NCI-H526 (cell line): ENCODE results near the gene CMTM3.
"Not testable (repeated sequence)": the region's sequence is repeated elsewhere in the genome, so short reads cannot be mapped to it uniquely, and the experiment has no call there.

ENCODE experiments used
- DNase-seq, 2 experiments: peaks; one replicate each; lab custom pipeline; 2025; lab: John Stamatoyannopoulos, UW

CMTM3 gene

DNA sequence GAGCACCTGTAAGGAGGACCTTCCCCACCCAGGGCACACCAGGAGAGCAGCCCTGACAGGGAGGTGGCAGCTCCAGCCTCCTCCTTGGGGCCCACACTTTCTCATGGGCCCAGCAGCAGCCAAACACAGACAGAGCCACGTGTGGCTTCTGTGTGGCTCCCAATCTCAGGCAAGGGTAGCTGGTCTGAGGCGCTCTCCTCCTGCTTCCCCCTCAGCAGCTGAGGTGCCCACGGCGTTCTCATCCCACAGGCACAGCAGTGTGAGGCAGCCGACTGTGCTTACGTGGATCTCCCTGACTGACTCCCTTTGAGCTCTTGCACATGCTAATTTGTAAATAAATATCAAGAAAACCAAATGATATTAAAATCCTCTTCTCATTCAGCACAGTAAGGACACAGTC is 30.9 kb downstream of the CMTM3 start:
- DNase-seq: peak in 1 of 2 experiments; percentile 6

DNA sequence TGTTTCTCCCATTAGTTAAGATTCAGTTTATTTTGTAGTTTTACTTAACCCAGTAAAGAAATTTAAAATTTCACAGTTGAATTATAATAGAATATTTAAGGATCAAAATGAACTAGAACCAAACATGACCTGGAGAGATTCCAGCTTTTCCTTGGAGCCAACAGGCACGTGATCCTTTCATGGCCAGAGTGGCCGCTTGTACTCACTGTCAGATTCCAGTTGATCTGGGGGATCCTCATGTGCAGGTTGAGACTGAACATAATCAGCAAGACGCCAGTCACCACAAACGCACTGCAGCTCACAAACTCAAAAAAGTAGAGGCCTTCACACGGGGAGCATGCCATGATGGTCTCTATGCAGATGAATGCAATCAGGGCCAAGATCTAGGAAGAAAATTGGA is 31.7 kb downstream of the CMTM3 start:
- no peak for DNase-seq

DNA sequence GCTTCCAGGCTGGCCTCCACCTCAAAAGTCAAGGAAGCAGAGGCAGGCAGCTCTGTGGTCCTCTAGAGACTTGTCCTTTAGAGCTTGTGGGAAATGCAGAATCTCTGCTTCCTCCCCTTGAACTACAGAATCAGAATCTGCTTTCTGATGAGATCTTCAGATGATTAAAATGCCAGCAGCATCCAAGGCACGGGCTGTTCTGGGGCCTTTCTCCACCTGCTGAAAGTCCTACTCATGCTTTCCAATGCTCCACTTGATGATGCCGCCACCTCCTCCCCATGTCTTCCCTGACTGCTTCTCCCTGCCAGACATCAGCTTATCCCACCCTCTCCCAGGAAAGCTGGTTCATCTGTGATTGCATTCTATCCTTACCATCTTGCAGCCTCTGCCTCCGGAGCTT is 33.3 kb downstream of the CMTM3 start:
- no peak for DNase-seq

DNA sequence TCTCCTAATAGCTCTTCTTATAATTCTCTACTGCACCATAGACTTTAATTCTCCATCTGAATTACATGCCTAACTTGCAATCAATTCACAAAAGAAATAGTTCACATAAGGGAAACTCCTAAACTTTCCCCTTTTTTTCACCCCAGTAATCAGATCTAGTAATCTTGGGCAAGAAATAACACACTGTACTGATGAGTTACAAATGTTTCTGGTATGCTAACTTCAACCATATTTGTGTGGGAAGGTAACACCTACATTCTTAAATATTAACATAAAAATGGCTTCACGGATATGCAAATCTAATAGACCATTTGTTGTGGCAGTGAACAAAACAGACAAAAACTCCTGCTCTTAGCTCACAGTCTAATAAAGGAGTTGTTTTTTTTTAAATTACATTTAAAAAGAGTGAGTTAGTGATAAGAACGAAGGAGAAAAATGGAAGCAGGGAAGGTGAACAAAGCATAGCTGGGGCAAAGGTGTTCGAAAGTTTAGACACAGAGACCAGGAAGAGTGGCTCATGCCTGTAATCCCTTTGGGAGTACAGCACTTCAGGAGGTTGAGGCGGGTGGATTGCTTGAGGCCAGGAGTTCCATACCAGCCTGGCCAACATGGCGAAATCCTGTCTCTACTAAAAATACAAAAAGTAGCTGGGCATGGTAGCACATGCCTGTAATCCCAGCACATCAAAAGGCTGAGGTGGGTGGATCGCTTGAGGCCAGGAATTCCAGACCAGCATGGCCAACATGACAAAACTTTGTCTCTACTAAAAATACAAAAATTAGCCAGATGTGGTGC is 34.8 kb downstream of the CMTM3 start:
- no peak for DNase-seq

DNA sequence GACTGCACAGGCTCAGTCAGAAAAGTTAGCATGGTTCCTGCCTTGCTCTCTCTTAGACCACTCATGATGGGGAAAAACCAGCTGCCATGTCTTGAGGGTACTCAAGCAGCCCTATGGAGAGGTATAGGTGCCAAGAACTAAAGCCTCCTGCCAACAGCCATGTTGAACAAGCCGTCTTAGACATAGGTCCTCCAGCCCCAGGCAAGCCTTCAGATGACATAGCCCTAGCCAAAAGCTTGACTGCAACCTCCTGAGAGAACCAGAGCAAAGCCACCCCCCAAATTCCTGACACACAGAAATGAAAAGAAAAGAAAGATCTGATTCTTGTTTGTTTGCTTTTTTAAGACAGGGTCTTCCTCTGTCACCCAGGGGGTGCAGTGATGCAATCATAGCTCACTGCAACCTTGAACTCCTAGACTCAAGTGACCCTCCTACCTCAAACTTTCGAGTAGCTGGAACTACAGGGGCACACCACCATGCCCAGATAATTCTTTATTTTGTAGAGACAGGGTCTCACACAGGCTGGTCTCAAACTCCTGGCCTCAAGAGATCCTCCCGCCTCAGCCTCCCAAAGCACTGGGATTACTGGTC is 36.3 kb downstream of the CMTM3 start:
- no peak for DNase-seq

DNA sequence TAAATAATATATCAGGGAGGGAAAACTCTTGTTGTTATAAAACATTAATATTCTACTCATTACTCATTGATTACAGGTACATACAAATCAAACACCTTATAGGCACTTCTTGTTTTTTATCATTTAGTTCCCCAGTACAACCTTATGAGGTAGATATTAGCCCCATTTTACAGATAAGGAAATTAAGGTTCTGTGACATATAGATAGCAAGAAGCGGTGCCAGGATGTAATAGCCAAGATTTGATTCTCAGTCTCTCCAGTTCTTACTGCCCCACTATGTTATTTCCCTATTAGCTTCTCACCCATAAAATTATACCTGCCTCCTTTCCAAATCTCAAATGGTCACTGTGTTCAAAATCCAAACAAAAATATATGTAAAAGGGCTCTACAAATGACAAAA is 36.9 kb downstream of the CMTM3 start:
- no peak for DNase-seq

DNA sequence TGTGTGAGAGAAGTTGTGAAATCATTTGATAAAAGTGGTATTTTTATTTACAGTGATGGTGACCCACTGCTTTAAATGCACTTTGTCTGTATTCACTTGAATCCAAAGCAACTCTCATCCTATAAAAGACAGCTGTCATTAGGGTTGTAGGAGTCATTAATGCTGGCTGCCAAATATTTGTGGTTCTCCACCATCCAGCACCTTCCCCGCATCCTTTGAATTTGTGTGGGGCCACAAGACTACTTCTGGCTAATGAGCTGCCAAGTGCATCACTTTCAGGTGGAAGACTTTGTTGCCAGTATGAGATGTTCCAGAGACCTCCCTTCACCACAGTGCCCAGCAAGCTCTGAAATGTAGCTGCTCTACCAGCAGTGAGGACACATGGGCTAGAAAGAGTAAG is 43.4 kb downstream of the CMTM3 start:
- DNase-seq: no peak

DNA sequence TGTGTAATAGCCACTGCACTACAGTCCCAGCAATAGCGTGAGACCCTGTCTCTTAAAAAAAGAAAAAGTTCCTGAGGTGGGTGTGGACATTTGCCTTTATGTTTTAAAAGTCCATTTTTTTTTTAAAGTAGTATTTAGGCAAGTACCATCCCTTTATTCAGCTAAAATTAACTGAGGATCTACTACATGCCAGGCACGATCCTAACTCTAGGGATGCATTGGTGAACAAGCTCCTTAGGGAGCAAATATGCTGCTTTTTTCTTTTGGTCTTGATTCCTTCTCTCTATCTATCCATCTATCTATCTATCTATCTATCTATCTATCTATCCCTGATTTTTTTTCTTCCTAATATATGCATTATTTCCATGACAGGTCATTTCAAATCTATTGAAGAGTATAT is 44.7 kb downstream of the CMTM3 start:
- no peak for DNase-seq

DNA sequence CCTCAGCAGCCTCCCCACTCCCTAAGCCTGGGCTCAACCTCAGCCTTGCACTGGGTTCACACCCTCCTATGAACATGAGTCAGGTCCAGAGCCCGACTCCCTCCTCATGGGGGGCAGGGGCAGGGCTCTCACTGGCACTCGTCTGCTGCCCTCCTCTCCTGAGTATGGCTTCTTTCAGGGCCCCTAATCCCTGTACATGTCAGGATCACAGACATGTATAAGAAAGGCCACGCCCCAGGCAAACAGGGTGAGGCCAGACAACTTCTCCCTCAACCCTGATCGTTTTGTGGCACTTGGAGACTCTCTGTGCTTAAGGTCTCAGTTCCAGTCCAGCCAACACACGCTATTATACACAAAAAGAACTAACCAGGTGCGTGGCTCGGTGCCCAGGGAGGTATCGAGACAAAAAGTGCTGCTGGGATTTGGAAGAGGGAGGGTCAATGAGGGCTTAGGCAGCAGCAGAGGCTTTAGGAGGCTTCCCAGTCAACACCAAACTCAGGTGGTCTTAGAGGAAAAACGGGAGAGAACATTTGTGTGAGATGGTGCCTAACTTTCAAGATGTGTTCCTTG is 45.2 kb downstream of the CMTM3 start:
- DNase-seq: no peak

DNA sequence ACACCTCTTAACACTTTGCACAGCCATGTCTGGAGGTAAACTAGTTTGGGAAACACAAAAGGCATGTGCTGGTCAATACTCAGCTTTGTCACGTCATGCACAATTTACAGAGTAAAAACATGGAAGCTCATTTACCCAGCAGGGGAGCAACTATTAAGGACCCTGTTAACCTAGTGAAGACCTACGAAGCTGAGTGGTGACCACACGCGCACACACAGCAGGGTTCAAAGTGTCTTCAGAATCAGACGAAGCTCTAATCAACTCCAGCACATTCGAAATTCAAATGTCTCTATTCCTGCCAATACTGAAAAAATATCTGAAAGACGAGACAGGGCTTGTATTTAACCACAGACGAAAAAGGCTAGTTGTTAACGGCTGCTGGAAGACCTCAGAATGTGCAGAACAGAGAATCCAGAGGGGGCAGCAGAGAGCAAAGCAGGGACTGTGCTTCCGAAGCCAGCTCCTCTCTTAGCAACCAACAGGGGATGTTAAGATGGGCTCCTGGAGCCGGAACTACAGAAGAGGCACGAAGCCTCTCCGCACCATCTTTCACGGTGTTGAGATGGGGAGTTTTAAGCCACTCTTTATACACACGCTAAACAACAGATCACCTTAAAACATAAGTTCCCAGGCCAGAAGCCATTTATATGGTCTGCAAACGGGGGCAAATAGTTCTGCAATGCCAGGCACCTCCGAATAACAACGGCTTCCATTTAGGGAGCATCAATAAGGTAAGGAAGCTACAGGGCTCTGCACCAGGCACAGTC is 46.4 kb downstream of the CMTM3 start:
- DNase-seq: peak; percentile 45 to 83

DNA sequence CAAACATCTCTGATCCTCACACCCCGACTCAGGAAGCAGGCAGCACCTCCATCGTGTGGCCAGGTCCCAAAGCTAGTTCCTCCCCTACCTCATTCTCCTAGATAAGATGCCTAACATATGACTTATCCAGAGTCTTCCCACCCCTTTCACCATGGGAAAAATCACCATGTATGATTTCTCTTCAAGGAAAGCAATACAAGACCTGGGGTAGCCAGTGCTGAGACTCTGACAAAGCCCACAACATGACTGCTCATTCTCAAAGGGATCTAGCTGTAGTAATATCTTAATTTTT is 46.9 kb downstream of the CMTM3 start:
- no peak for DNase-seq

DNA sequence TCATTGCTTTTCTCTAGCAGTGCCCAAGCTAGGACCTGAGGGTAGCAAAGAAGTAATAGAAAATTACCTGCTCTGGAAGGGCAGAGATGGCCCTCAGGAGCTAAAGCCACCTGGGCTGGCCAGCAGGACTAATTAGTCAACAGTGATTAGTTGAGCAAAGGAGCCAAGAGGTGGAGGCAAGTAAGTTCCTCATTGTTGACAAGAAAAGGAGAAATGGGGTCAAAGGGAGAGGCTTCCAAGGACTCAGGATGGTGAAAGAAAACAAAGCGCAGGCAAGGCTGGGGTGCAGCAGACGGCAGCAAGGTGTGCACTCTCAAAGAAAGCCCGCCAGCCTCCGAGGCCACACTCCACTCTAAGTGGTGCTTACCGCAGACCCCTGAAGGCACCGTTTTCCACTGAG is 47.5 kb downstream of the CMTM3 start:
- DNase-seq: no peak

DNA sequence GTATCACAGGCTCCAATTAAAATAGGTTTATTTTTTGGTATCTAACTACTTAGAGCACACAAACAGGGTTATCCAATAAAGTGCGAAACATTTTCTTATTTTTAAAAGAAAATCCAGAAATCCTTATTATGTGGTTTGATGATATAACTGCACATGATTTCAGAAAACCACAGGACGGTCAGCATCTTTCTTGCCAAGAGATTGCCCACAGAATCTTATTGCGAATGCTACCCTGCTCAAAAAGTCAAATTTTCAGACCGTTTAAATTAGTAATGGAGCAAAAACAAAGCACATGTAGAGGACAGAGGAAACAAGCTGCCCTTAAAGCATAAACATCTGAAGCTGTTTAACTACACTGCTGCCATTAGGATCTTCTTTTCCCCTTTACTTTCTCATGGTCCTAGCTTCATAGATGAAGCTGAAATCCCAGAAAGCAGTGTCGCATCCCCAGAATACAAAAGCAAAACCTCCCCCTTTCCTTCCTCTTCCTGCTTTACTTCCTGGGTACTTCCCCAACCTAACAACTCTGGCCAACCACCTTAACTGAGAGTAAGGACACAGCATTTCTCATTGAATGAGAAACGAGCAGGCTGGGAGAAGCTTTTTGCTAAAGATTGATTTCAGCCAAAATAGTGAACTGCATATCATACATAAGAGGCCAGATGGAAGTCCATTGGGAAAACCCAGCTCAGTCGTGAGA is 48.3 kb downstream of the CMTM3 start:
- DNase-seq: no peak

DNA sequence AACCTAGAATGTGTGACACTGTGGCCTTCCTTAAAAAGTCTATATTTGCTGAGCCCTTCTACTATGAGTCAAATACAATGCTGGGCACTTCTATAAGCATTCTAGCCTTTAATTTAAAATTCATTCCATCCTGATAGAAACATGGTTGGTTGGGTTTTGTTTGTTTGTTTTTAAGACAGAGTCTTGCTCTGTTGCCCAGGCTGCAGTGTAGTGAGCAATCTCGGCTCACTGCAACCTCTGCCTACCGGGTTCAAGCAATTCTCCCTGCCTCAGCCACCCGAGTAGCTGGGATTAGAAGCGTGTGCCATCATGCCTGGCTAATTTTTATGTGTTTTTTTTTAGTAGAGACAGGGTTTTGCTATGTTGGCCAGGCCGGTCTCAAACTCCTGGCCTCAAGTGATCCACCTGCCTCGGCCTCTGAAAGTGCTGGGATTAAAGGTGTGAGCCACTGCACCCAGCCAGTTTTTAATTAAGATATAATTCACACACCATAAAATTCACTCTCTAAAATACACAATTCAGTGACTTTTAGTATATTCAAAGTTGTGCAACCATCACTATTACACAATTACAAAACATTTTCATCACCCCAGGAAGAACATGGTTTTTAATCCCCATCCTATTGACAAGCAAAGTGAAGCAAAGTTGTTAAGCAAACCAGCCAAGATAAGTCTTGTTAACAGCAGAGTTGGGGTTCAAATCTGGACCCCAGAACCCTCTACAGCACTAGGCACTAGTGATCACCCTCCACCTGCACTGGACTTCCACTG is 49.3 kb downstream of the CMTM3 start:
- no peak for DNase-seq

DNA sequence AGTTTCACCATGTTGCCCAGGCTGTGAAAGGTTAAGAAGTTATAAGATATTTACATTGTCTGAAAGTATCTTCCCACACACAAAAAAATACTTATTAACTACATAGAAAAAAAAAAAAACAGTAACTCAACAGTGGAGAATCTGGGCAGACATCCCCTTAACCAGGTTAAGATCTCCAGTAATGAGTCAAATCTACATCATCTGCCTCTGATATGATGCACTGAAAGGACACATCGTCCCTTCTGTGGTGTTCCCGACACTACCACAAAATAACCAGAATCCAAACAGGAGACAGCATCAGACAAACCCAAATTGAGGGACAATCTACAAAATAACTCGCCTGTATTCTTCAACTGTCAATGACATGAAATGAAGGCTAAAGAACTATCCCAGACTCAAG is 52.0 kb downstream of the CMTM3 start:
- DNase-seq: no peak

DNA sequence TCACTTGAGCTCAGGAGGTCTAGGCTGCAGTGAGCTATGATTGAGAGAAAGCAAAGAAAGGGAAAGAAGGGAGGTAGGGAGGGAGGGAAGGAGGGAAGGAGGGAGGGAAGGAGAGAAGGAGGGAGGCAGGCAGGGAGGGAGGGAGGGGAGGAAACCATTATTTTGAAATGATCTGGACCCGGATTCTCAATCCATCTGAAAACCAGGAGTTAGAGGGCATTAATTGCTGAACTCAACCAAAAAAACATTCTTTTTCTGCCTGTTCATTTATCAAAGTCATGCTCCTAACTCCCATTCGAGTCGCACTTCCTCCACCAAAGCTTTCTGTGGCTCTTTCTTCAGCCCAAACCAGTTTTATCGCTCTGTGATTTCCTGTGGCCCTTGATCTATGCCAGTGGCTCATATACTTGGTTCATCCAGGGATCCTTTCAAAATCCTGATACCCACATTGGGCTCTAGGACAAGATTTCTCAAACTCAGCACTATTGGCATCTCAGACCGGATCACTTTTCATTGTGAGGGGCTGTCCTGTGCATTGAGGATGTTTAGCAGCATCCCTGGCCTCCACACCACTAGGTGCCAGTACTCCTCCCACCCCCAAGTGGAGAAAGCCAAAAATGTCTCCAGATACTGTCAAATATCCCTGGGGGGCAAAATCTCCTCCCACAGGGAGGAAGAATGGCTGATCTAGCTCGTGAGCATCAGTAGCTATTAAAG is 53.8 kb downstream of the CMTM3 start:
- DNase-seq: no peak

DNA sequence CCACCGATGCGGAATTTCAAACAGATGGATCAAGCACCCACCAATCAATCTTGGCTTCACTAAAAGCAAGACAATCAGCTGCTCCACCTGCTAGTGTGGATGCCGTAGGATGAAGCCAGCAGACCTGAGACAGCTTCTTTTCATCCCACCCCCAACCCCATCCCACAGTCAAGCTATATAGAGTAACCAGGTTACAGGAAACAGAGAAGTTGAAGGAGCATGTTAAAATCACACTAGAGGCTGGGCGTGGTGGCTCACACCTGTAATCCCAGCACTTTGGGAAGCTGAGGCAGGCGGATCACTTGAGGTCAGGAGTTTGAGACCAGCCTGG is 54.3 kb downstream of the CMTM3 start:
- DNase-seq: no peak

DNA sequence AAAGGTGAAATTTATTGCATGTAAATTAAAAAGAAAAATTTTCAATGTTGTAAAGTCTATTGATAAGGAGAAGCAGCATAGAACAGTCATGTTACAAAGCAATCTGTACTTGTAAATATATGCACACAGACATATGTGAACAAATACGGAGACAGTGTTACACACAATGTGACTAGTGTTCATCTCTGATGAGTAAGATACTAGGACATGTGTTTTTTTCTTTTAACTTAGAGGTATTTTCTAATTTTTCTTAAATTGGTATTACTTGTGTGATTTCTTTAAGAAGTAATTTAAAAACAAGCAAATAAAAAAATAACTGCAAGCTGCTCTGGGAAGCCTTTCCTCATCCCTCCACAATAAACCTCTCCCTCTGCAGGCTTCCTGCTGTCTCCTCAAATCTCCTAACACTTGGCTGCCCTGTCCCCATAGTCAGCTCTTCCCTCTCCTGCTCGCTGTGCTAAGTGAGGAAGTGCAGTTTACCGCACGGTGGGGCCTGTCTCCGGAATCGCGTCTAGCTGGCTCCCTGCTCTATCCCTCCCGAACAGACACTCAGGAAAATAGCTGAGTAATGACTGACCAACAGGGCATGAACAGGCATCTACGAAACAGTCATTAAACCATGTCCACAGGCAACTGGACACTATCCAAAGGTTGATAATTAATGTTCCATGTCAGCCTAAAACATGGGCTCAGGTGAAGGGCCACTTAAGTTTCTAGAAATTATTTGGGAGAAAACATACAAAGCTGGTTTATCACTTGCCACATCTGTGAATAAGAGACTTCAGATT is 56.1 kb downstream of the CMTM3 start:
- DNase-seq: peak in 1 of 2 experiments; percentile 40

DNA sequence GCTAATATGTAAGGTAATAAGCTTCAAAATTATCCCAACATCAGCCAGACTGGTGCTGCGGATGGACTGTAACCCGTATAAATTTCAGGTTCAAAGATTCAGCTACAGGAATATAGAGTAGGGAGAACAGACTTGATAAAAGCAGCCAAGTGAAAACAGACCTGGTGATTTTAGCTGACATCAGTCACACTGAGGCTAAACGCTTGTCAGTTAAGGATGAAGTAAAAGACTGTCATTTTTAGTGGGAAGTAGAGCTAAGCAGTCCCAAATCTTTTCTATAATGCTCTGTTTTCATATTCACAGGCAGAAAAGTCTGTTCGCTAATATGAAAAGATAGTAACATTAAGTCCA is 56.7 kb downstream of the CMTM3 start:
- DNase-seq: no peak

DNA sequence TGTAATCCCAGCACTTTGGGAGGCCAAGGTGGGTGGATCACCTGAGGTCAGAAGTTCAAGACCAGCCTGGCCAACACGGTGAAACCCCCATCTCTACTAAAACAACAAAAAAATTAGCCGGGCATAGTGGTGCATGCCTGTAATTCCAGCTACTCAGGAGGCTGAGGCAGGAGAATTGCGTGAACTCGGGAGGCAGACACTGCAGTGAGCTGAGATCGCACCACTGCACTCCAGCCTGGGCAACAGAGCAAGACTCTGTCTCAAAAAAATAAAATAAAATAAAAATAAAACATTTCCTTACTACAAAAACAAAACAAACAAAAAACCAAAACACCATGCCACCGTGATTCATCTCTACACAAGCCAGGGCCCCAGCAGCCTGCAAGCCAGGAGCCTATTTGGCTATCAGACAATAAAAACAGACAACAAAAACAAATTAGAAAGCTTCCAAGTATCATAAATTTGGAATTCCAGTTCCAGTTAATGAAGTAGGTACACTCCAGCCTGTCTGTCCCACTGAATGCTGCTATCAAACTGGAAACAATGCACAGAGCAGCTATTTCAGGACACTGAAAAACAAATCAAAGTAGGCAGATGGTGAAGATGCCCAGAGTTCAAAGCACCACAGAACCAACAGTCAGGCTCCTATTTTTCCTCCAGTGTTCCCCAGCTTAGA is 57.3 kb downstream of the CMTM3 start:
- DNase-seq: not testable (repeated sequence)
